GM12878 (cell line): ENCODE results near the gene TGM6. TPM values are rescaled to one million over a fixed set of nuclear protein-coding genes. Genes with fewer than 3 reads are reported as not detected.

Experiments used
- ATAC-seq: fragments of 200-7000 bp; cut with Tn5 transposase; 3 replicates; pipeline ENCODE4 v1.9.1; 2020; ENCODE audit warnings: mild to moderate bottlenecking, moderate library complexity
- BruUV-seq: library from RNA; stranded (reverse); fragments of 400-500 nt; replicated peaks from 2 replicates; lab custom pipeline; 2021; lab: Mats Ljungman, UMichigan
- CTCF ChIA-PET: fragments of 300-600 bp; sonication (Branson Sonifier 250); formaldehyde crosslinking; extraction: SDS; loops from one replicate; lab custom pipeline; 2021; ENCODE audit warnings: inconsistent platforms; lab: Yijun Ruan, JAX
- POLR2A ChIA-PET: fragments of 350-600 bp; formaldehyde crosslinking; extraction: SDS; loops from one replicate; lab custom pipeline; 2021; ENCODE audit warnings: inconsistent platforms; lab: Charles Lee
- RAD21 ChIA-PET: fragments of 300-600 bp; sonication (Branson Sonifier 250); formaldehyde crosslinking; loops from one replicate; lab custom pipeline; 2023; ENCODE audit warnings: antibody characterized with exemption; ENCODE audit not compliant: unreplicated experiment; lab: Charles Lee
- SMC1A ChIA-PET: fragments of 300-600 bp; sonication (Branson Sonifier 250); formaldehyde crosslinking; loops from one replicate; lab custom pipeline; 2023; ENCODE audit not compliant: unreplicated experiment, uncharacterized antibody; lab: Charles Lee
- DNase-seq: peaks from one replicate; pipeline ENCODE4 v3.0.0-alpha.2; 2011; ENCODE audit warnings: low read depth, low spot score
- FAIRE-seq: peaks from 3 replicates; lab custom pipeline; 2011; peaks lifted over from hg19 to GRCh38; lab: Jason Lieb, UNC
- H2AFZ ChIP-seq: 2 replicates; pipeline ENCODE4 v1.6.0; 2011; ENCODE audit warnings: low read depth, low read length, control low read depth; ENCODE audit not compliant: control insufficient read depth
- H3K27ac ChIP-seq: 2 replicates; pipeline ENCODE4 v1.5.1; 2011; ENCODE audit warnings: control low read depth; ENCODE audit not compliant: control insufficient read depth, insufficient read depth
- H3K27me3 ChIP-seq, 2 experiments: replicated peaks in 1 of 2; 2 replicates each; pipeline versions ENCODE4 v1.6.0 to v1.6.1; 2011; ENCODE audit warnings: low read length in 1 of 2; ENCODE audit not compliant: control insufficient read depth in 2 of 2, insufficient read depth in 2 of 2
- H3K36me3 ChIP-seq, 2 experiments: 2 replicates each; pipeline ENCODE4 v1.5.1; 2011; ENCODE audit warnings: low read length in 1 of 2; ENCODE audit not compliant: control insufficient read depth in 2 of 2, insufficient read depth in 2 of 2
- H3K4me1 ChIP-seq: 2 replicates; pipeline ENCODE4 v1.6.1; 2011; ENCODE audit warnings: mild to moderate bottlenecking, low read length, moderate library complexity, mixed read lengths; ENCODE audit not compliant: control insufficient read depth, insufficient read depth
- H3K4me2 ChIP-seq: 2 replicates; pipeline ENCODE4 v1.6.0; 2011; ENCODE audit warnings: control low read depth; ENCODE audit not compliant: control insufficient read depth, insufficient read depth
- H3K4me3 ChIP-seq: fragments of 200-600 bp; sonication (generic); 2 replicates; pipeline ENCODE4 v1.5.1; 2016
- H3K79me2 ChIP-seq: 2 replicates; pipeline ENCODE4 v1.6.0; 2011; ENCODE audit warnings: low read length; ENCODE audit not compliant: control insufficient read depth, insufficient read depth
- H3K9ac ChIP-seq: 2 replicates; pipeline ENCODE4 v1.8.0; 2011; ENCODE audit warnings: low read length, control low read depth, mixed read lengths; ENCODE audit not compliant: control insufficient read depth, insufficient read depth
- H3K9me3 ChIP-seq: replicated peaks from 3 replicates; pipeline ENCODE4 v1.5.1; 2011; ENCODE audit warnings: mild to moderate bottlenecking, low read length; ENCODE audit not compliant: control insufficient read depth, insufficient read depth
- H4K20me1 ChIP-seq: 2 replicates; pipeline ENCODE4 v1.6.0; 2011; ENCODE audit not compliant: control insufficient read depth, insufficient read depth
- BCL3 ChIP-seq: IDR thresholded peaks from 2 replicates; pipeline ENCODE4 v1.6.1; 2011; ENCODE audit warnings: borderline replicate concordance, low read depth, mild to moderate bottlenecking, moderate library complexity, low read length; ENCODE audit not compliant: insufficient read depth, poor library complexity, severe bottlenecking
- STAT3 ChIP-seq: IDR thresholded peaks from 2 replicates; pipeline ENCODE4 v1.6.1; 2011; ENCODE audit warnings: low read depth, low read length, improper control_type of control experiment
- ZNF592 ChIP-seq: fragments of 450-650 bp; IDR thresholded peaks from 2 replicates; pipeline ENCODE4 v1.6.1; 2017; ENCODE audit warnings: mild to moderate bottlenecking, moderate library complexity
- WGBS: methylation state at CpG from one replicate; pipeline ENCODE4 v1.1.6; 2016; ENCODE audit warnings: low lambda C conversion rate; ENCODE audit not compliant: insufficient replicate concordance, insufficient coverage; ENCODE audit errors: missing lambda C conversion rate; 5-methylcytosine and 5-hydroxymethylcytosine counted together
- in situ Hi-C: fragments of 300-500 bp; cut with MboI; formaldehyde crosslinking; loops from 9 replicates; pipeline ENCODE4 v1.14.3; 2018; ENCODE audit warnings: mixed read lengths
- intact Hi-C: fragments of 100-400 bp; cut with micrococcal nuclease; formaldehyde crosslinking; loops from one replicate; pipeline ENCODE4 v1.14.2; 2022; ENCODE audit not compliant: unreplicated experiment
- polyA plus RNA-seq, 11 experiments: library from polyadenylated mRNA; depleted of rRNA in 4 of 11; unstranded in 6 of 11; stranded (reverse) in 5 of 11; fragments of >200 nt; fragmentation: Nextera tagmentation in 4 of 11; fragmentation: Illumina TruSeq in 1 of 11; extraction: Ambion mirVana in 4 of 11; extraction: Trizol in 1 of 11; gene quantifications; 1 replicate in 1 of 11; 2 replicates in 10 of 11; pipeline versions ENCODE4 v1.2.1 to v1.2.3, GENCODE V29; 2011 to 2016; ENCODE audit warnings: inconsistent platforms in 2 of 11, missing spikeins in 2 of 11, low read depth in 1 of 11
- total RNA-seq, 4 experiments: library from RNA; depleted of rRNA in 3 of 4; stranded (reverse); fragments of >200 nt in 3 of 4; fragmentation: Illumina TruSeq in 1 of 4; extraction: Trizol in 1 of 4; gene quantifications; 2 replicates each; pipeline versions ENCODE4 v1.2.1 to v1.2.3, GENCODE V29; 2013 to 2021

The TGM6 gene
- total and polyA plus RNA-seq, 10 of the 15 experiments (the other 5 are each of a cell fraction or from before 2014, with no cell fraction given), result not detected

- SMC1A ChIA-PET, result no interaction called here
- no peak for ATAC-seq
- peaks cover 2 to 9% of the 10 kb centered on the region in 2 experiments; a peak in 3 of 4 replicates for H3K27me3 ChIP-seq
- H3K79me2 ChIP-seq, result no peaks in the 10 kb centered on the region
- TF ChIP-seq STAT3, result no peak
- TF ChIP-seq ZNF592, result no peak
- TF ChIP-seq BCL3, result no peak
- TF ChIP-seq, all 136 proteins: peak for 0
- no peaks in the 10 kb centered on the region for H3K36me3 ChIP-seq
- no peak for FAIRE-seq
- 23% methylated on average over 4 of the region's 4 CpGs for WGBS
- no TSS peak for BruUV-seq
- intact Hi-C loops, result no loop called here
- H3K27ac ChIP-seq, result no peak overlapping the region
- no peaks in the 10 kb centered on the region for H4K20me1 ChIP-seq
- in situ Hi-C loops, result no loop called here
- no peak overlapping the region for H3K9ac ChIP-seq
- no peak overlapping the region for H2AFZ ChIP-seq
- ChIA-PET CTCF (no interaction called here), RAD21 (no interaction called here), POLR2A (no interaction called here)
- H3K9me3 ChIP-seq, result no peaks in the 10 kb centered on the region
- H3K4me3 ChIP-seq, result no peak overlapping the region
- no peak for DNase-seq
- no peaks in the 10 kb centered on the region for H3K4me1 ChIP-seq
- no peak overlapping the region for H3K4me2 ChIP-seq
Measured at GRCh38 chr20:2336471-2336870, 44.2 kb upstream of the TGM6 start.
